Measurements from ENCODE around the gene VAV3.

The VAV3 gene

GRCh38 chr1:107538502-107538901 is 426.5 kb downstream of the VAV3 start:
- DNase-seq (ENCODE audit: low spot score) = no peak
- no peak overlapping the region for H3K4me3 ChIP-seq
- no peak for TF ChIP-seq CTCF (IDR thresholded peaks at IDR 0.05)
- H3K27ac ChIP-seq = no peak overlapping the region

GRCh38 chr1:107536266-107536665 is 428.7 kb downstream of the VAV3 start:
- no peak overlapping the region for H3K27ac ChIP-seq
- no peak for TF ChIP-seq CTCF (IDR thresholded peaks at IDR 0.05)

GRCh38 chr1:107535091-107535490 is 429.9 kb downstream of the VAV3 start:
- Histone ChIP-seq H3K4me3 (no peak overlapping the region), H3K27ac (no peak overlapping the region)
- no peak for DNase-seq (ENCODE audit: low spot score)
- no peak for TF ChIP-seq CTCF (IDR thresholded peaks at IDR 0.05)

More at GRCh38 chr1:107536266-107536665, 428.7 kb downstream of the VAV3 start:
- no peak overlapping the region for H3K4me3 ChIP-seq
- DNase-seq (ENCODE audit: low spot score) = no peak

GRCh38 chr1:107534632-107535031 is 430.3 kb downstream of the VAV3 start:
- Histone ChIP-seq H3K27ac (no peak overlapping the region), H3K4me3 (no peak overlapping the region)
- TF ChIP-seq CTCF (IDR thresholded peaks at IDR 0.05) = no peak
- DNase-seq (ENCODE audit: low spot score) = no peak

- H3K27ac ChIP-seq = no peak overlapping the region
- no peak for DNase-seq (ENCODE audit: low spot score)
- no peak for TF ChIP-seq CTCF (IDR thresholded peaks at IDR 0.05)
- H3K4me3 ChIP-seq = no peak overlapping the region
These were observed 431.5 kb downstream of the VAV3 start for GRCh38 chr1:107533436-107533835.

- no peak overlapping the region for H3K4me3 ChIP-seq
- no peak overlapping the region for H3K27ac ChIP-seq
- no peak for TF ChIP-seq CTCF (IDR thresholded peaks at IDR 0.05)
- no peak for DNase-seq (ENCODE audit: low spot score)
These were observed 432.7 kb downstream of the VAV3 start for GRCh38 chr1:107532318-107532717.

GRCh38 chr1:107531065-107531908 is 433.7 kb downstream of the VAV3 start:
- no peak overlapping the region for H3K4me3 ChIP-seq
- TF ChIP-seq CTCF (IDR thresholded peaks at IDR 0.05) = no peak
- no peak for DNase-seq (ENCODE audit: low spot score)
- no peak overlapping the region for H3K27ac ChIP-seq
